Bone marrow (tissue), 2 donors: ENCODE data around the gene ZIC2.
"Not testable (repeated sequence)": the region's sequence is repeated elsewhere in the genome, so short reads cannot be mapped to it uniquely, and the experiment has no call there.

Experiments used
- DNase-seq, 2 donors: peaks; one replicate each; lab custom pipeline; 2025; lab: John Stamatoyannopoulos, UW

The ZIC2 gene

DNA sequence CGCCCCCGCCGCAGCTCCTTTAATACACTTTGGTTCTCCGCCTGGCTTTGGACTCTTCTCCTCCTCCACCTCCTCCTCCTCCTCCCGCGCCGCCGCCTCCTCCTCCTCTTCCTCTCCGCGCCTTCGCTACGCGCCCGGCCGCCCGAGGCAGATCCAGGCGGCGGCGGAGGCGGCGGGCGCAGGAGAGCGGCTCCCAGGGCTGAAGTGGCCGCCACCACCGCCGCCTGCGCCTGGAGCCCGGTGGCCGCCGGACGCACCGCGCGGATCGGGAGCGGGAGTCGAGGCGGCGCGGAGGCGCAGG is at the start of gene ZIC2:
Gene ZIC2, plus strand, starts transcription at position 50 of the 301 bp plus-strand sequence. CDS start 281 bp downstream, outside the sequence.
- no peak for DNase-seq

DNA sequence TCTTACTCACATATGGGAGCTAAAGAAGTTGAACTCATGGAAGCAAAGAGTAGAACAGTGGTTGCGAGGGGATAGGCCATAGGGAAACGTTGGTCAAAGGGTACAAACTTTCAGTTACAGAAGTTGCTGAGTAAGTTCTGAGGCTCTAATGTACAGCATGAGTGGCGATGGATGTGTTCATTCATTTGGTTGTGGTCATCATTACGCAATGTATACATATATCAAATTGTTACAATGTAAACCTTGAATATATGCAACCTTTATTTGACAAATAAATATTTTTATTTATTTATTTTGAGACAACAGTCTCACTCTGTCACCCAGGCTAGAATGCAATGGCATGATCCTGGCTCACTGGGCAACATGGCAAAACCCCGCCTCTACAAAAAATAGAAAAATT is 48.7 kb upstream of the ZIC2 start:
- DNase-seq: no peak

DNA sequence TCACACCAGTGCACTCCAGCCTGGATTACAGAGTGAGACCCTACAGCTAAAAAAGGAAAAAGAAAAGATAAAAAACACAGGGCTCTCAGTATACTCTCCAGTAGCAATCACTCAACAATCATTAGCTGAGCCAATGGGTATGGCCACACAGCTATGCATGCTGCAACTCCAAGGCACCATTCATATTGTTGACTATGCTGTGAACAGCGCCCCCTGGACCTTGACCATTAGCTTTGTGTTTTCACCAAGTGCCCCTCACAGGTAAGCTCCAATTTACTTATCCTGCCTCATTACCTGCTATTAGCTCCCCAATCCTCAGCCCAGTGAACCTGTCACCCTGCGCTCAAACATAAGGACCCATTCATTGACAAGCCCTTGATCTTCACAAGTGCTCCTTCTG is 45.8 kb upstream of the ZIC2 start:
- DNase-seq: no peak

DNA sequence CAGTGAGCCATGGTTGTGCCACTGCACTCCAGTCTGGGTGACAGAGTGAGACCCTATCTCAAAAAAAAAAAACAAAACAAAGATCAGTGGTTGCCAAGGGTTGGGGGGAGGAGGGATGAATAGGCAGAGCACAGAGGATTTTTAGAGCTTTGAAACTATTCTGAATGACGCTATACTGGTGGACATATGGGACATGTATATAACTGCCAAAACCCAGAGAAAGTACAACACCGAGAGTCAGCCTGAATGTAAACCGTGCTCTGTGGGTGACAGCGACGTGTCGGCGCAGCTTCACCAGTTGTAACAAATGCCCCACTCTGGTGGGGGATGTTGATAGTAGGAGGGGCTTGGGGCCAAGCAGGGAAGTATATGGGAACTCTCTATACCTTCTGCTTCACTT is 42.9 kb upstream of the ZIC2 start:
- no peak for DNase-seq

DNA sequence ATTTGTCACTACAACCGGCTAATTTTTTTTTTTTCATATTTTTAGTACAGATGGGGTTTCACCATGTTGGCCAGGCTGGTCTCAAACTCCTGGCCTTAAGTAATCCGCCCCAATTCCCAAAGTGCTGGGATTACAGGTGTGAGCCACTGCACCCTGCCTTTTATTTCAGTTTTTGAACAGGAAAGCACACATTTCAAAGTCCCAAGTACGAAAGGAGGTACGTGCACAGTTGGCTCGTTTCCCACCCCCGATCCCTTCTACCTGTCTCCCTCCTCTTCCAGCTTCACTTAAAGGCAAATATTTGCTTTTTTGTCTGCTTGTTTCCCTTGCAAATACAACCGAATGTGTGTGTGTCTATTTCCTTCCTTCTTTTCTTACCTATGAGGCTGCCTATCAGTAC is 40.5 kb upstream of the ZIC2 start:
- DNase-seq: no peak

DNA sequence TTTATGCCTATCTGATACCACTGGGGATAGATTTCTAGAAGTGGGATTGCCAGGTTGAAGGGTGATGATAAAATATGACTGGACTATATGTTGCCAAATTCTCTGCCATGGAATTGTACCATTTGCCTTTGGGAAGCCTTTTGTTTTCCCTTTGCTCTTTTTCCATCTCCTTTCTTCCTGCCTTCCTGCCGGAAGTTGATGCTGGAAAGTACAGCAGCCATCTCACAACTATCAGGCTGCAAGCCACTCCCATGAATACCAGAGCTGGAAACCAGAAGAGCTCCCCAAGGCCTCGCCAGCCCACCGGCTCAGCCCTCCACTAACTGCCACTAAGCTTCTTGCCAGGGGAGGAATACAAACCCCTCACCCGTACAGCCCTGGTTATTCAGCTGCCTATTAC is 39.7 kb upstream of the ZIC2 start:
- DNase-seq: no peak

DNA sequence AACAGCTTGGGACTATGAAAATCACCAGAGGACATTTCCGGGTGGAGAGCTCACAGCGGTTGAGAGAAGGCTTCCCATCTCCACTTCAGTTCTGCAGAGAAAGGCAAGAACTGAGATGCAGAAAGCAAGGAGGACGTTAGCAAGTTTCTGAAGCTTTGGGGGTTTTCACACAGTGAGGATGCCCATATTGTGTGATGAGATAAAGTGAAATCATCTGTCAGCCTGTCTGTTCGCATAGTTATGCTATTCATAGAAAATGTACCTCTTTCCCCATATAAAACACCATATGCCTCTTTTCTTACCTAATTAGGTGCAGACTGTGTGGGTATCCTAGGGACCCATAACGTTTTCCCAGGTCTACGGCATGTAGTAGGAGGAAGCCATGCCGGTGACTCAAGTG is 37.5 kb upstream of the ZIC2 start:
- DNase-seq: no peak

DNA sequence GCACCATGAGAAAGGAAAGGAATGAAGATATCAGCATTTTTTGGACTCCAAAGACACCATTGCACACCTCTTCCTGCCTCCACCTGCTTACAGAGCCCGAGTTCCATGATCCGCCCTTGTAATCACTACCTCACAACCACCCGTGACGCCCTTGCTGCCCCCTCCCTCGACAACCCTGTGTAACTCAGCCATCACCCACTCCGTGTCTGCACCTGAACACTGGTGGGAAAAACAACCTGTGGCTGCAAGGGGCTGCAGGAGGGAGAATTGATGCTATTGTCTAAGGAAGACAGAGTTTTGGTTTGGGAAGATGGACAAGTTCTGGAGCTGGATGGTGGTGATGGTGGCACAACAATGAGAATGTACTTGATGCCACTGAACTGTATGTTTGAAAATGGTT is 37.0 kb upstream of the ZIC2 start:
- DNase-seq: no peak

DNA sequence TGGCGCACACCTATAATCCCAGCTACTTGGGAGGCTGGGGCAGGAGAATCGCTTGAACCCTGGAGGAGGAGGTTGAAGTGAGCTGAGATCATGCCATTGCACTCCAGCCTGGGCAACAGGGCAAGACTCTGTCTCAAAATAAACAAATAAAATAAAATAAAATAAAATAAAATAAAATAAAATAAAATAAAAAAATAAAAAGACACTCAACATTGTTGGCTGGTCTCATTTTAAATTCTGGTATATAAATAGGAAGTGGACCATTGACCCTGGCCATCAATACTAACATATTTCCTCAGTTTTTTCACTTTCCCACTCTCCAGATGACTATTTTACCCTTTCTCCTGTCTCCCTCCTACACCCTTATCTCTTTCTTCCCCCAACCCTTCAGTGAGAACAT is 36.1 kb upstream of the ZIC2 start:
- not testable (repeated sequence) for DNase-seq

DNA sequence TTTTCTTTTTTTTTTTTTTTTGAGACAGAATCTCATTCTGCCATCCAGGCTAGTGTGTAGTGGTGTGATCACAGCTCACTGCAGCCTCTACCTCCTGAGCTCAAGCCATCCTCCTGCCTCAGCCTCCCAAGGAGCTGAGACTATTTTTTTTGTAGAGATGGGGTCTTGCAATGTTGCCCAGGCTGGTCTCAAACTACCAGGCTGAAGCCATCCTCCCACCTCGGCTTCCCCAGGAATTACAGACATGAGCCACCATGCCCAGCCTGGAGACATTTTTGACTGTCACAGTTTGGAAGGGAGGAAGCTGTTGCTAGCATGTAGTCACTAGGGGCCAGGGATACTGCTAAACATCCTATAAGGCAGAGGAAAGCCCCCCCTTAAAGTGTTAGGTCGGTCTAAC is 33.9 kb upstream of the ZIC2 start:
- no peak for DNase-seq

DNA sequence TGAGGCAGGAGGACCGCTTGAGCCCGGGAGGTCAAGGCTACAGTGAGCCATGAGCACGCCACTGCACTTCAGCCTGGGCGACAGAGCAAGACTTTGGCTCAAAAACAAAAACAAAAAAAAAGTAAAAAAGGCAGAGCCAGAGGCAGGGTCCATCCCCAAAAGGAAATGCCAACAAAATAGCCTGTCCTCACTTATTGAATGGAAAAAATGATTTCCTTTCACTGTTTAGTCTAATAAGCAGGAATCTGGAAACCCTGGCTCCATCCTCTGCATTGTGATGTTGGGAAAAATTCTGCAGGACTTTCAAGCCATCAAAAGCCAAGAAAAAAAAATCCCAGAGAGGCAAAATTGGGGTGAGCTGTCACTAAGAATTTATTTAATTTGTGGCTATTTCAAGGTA is 33.2 kb upstream of the ZIC2 start:
- no peak for DNase-seq

DNA sequence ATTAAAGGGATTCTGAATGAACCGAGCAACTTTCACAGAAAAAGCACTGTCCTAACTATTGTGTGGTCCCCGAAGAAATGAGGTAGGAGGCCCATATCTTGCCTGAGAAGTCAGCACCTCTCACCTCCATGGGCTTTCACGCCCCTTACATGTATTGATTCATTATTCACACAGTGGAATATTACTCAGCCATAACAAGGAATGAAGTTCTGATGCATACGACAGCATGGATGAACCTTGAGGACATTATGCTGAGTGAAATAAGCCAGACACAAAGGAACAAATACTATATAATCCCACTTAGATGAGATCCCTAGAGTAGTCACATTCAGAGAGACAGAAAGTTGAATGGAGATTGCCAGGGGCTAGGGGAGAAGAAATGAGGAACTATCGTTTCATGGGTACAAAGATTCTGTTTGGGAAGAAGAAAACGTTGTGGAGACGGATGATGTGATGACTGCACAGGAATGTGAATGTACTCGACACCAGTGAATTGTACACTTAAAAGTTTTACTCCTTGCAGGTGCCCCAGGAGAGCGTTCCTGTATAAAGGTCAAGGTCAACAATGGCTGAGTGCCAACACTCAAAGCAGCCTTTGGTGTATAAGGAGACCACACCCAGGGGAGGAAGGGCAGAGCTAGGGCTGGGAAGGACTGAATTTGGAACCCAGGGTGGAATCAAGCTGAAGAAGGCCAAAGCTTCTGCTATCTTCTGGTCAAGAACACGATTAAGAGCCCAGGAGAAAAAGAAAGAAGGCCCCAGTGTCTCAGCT is 32.5 kb upstream of the ZIC2 start:
- no peak for DNase-seq

DNA sequence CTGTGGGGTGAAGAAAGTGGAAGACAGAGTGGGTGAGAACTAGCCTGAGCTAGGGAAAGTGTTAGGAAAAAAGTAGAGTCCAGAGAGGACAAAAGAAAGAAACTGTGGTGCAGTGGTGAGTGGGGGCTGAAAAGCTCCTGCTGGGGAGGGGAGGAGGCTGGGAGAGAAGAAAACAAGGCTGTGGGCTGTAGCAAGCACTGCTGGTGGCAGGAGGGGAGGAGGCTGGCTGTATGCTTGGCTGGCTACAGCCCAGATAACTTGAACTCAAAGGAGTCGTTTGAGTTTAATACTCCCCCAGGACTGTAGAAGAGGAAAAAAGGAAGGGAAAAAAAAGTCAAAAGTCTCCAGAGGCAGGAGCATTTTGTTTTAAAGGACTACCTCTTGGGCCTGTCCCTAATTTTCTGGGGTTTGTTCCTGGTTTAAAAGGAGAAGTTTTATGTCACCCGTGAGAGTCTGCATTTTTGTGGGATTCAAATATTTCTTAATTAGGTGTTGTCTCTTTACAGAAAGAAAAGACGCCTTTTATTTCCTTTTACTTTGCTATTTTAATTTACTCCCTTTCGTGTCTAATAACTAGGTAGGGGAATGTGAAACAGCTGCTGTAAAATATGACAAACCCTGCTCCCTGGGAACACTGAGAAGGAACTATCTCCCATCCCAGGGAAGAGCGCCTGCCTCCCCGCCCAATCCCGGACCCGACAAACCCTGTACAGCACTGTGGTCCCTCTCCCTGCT is 31.7 kb upstream of the ZIC2 start:
- no peak for DNase-seq

DNA sequence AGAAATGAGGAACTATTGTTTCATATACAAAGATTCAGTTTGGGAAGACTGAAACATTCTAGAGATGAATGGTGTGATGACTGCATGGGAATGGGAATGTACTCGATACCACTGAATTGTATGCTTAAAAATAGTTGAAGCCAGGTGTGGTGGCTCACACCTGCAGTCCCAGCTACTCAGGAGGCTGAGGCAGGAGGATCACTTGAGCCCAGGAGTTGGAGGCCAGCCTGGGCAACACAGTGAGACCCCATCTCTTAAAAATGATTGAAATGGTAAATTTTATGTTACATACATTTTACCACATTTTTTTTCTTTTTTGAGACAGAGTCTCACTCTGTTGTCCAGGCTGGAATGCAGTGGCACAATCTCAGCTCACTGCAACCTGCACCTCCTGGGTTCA is 29.9 kb upstream of the ZIC2 start:
- DNase-seq: not testable (repeated sequence)

DNA sequence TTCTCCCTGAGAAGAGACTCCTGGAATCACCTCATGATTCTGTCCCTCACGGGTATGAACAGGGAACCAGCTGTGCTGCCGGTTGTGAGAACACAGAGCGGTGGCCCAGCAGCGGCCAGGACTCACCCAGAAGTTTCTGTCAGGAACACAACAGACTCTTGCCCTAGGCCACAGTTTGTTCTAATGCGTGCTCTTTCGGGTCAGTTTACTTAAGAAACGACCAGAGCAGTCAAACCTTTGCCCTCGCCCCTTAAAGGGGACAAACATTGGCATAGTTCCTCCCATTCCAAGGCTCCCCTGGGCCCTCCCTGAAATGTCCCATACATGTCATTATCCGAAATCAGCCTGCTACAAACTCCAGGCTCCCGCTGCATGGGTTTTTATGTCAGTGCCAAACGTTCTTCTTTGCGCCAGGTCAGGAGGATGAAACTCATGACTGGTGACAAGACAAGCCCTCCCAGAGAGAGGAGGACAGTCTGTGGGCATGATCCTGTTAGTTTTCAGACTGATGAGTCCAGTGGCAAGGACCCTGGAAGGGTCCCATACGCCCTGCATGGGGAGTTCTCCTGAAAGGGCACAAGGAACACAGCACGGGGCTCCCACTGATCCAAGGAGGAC is 28.3 kb upstream of the ZIC2 start:
- DNase-seq: no peak

DNA sequence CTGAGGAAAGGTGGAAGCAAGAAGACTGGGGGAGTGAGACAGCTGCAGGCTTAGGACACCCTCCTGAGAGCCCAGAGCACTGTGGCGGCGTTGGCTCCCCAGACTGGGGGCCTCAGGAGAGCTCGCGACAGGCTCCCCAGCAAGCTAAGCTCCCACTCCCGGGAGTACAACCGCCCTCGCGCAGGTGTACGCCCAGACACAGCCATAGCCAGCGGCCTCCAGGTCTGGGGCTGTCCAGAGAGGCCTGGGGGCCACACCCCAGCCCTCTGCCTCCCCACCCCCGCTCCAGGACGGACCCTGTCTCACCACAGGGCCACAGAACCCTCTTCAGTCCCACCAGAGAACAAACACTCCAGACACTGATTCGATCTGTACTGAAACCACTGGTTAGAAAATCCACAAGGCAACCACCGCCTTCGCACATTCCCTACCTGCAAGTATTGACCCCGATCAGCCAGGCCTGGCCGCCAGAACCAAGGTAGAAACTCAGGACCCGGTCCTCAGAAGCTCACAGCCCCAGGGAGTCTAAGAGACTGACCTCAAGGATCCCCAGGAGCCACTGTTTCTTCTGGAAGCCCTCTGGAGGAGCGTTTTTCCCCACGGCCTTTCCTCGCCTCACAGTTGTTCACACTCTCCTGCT is 26.4 kb upstream of the ZIC2 start:
- no peak for DNase-seq

DNA sequence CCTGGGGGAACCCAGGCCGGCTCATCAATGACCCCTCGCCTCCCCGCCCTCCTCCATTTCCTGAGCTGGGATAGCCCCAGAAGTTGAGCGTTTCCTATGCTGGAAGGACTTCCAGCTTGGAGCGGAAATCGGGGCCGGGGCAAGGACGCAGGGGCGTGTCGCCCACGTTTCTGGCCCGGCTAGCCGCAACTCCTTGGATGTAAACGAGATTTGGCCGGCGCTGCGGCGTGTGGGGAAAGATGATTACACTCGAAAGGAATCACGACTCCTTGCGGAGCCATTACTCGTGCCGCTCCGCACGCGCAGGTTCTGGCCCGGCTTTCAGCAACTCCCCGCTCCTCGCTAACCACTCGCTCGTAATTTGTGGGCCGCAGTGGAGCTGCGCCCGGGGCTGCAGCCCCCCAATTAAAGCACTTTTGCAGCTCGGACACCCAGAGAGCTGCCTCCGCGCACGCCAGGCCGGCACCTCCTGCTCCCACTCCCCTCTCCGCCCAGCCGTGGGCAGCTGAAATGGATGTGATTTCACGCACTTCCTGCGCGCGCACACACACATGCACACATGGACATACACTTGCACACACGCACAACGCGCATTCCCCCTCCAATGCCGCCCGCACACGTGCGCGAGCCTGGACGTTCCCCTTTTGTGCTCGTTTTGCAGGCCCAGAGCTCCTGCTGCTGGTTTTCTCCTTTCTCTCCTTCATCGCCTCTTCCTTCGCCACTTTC is 25.7 kb upstream of the ZIC2 start:
- no peak for DNase-seq

DNA sequence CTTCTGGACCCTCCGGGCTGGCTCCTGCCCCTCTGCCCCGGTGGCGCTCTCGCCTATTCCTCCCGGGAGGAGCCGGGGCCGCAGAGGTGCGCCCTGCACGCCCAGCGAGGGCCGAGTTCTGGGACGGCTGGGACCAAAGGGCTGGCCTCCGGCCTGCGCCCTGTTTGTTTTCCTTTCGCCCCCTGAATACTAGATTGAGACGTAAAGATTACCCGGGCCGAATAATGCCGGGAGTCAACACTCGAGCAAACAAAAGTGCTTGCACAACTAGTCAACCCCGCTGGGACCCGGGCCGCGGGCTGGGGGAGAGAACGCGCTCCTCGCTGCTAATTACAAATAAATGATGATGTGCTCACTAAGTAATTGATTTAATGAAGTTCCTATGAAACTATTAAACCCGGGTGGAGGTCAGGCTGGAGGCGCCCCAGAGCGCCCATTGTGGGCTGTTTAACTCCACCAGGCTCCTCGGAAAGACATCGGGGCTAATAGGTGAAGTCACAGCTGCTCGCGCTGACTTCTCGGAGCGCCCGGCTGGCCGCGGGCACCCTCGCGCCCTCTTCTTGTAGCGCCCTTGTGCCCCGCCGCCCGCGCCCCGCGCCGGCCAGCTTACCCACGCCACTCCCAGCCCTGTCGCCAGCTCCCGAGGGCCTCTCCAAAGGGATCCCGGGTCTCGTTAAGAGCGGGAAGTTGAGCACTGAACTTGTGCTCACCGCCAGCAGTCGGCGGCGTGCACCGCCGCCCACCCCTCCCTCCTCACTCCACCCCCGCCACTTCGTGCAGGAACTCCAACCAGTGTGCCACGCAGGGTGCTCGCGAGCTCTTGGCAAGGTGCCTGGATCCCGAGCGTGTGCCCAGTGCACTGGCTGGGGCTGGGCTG is 24.9 kb upstream of the ZIC2 start:
- no peak for DNase-seq

DNA sequence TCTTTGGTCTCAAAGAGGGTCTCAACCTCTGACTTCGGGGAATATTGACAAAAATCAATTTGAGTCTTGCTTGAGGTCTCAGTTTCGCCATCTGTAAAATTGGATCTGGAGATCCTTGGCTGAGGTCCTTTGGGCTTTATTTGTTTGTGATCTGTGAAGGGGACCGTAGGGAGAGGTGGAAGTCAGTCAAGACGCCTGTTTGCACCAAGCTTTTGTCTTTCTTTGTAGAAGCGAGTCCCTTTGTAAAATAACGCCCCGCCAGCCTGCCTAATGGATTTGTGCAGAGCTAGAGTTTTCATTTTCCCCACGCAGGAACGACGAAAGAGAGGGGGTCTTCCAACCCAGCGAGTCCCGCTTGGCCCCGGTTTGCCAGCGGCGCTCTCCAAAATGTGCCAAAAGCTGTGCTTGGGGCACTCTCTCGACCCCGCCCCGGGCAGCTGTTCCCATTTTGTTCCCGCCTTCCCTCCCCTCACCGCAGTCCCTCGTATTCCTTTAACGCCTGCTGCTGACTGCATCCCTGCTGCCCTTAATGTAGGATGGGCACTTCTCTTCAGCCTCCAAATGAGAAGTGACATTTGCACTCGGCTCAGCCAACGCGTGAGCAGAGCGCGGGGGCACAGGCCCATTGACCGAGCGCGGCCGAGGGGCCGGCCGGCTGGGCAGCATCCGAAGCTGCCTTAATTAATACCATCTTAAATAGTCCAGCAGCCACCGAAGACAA is 23.0 kb upstream of the ZIC2 start:
- no peak for DNase-seq

DNA sequence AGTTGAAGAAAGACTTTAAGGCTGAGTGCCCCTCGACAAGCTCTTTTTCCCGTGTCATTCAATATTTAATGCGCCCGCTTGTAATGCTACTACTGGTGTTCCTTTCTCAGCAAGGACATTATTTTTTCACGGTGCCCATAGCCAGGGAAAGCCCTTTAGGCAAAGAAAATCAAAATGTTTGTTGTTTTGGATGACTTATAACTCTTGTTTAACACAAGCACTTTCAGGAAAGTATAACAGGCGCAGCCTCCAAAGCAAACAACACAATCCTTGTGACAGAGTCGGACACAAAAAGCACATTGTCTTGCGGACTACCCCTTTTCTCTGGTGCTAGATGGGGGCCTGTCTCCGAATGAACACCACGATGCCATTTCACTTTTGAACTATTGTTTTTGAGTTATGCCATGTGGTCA is 22.5 kb upstream of the ZIC2 start:
- no peak for DNase-seq
